ENCODE results near the gene KRTAP4-7. TPM values are rescaled to one million over a fixed set of nuclear protein-coding genes. Genes with fewer than 3 reads are reported as not detected.
A peak's percentile ranks its signal among the peaks of the same experiment; 100 is the strongest.
"Not testable (repeated sequence)": the region's sequence is repeated elsewhere in the genome, so short reads cannot be mapped to it uniquely, and the experiment has no call there.

The KRTAP4-7 gene
- polyA plus RNA-seq, 1 of the 3 experiments (the other 2 are of a cell fraction), result not detected

DNA sequence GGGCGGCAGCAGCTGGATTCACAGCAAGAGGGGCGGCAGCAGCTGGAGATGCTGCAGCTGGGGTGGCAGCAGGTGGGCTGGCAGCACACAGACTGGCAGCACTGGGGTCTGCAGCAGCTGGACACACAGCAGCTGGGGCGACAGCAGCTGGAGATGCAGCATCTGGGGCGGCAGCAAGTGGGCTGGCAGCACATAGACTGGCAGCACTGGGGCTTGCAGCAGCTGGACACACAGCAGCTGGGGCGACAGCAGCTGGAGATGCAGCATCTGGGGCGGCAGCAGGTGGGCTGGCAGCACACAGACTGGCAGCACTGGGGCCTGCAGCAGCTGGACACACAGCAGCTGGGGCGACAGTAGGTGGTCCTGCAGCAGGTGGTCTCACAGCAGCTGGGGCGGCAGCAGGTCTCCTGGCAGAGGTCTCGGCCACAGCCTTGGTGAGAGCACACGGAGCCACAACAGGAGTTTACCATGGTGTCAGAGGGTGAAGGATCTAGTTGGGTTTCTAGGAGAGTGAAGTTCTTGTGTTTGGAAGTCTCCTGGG lies 34.0 kb downstream of the KRTAP4-7 start, which contains the start of gene KRTAP4-11:
KRTAP4-11 (minus strand) TSS at position 528 of the 541 bp plus-strand sequence; CDS start at position 470, 58 bp downstream.
- peak within 1 kb of the TSS; percentile 27 for H3K4me2 ChIP-seq
- H3K27ac ChIP-seq (ENCODE audit: low read depth in 2 of 2, low read length in 1 of 2); H3K79me2 ChIP-seq (ENCODE audit: insufficient read depth); H3F3A ChIP-seq (replicated peaks; ENCODE audit: insufficient read depth); H4K20me1 ChIP-seq (ENCODE audit: insufficient read depth); H3K4me3 ChIP-seq (ENCODE audit: low read depth in 2 of 2, low read length in 1 of 2); POLR2A ChIA-PET; CTCF ChIA-PET; DNase-seq; H3K4me1 ChIP-seq (ENCODE audit: control insufficient read depth in 1 of 2, insufficient read depth in 2 of 2, low read depth in 1 of 2, low read length in 1 of 2); H3K9me3 ChIP-seq; H3K9me2 ChIP-seq; H3K27me3 ChIP-seq (ENCODE audit: insufficient read depth); H3K36me3 ChIP-seq (replicated peaks in 1 of 2; ENCODE audit: control insufficient read depth in 1 of 2, insufficient read depth in 2 of 2, low read length in 1 of 2); H3K9ac ChIP-seq: not testable (repeated sequence)
- 27% methylated on average over 7 of the region's 10 CpGs for WGBS (ENCODE audit: low lambda C conversion rate)
- H2AFZ ChIP-seq (ENCODE audit: low read depth), result peak within 1 kb of the TSS; percentile 59; the same call in 1 of the 2 replicates

DNA sequence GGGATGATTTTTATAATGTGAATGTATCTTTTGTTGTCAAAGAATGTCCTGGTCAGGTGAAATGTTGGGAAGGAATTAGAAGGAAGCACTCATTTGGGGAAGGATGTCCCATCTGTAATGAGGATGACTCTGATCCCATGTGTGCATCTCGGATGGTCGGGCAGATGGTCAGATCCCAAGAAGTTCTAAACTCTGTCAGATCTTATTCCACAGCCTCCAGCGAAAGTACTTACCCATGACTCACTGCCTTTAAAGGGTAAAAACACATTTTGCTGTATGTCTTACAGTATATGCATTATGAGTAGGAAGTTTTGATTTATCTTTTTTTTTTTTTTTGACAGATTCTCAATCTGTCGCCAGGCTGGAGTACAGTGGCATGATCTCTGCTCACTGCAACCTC lies 34.8 kb downstream of the KRTAP4-7 start:
- WGBS (ENCODE audit: low lambda C conversion rate), result 14% methylated on average over 4 of the region's 4 CpGs
- Histone ChIP-seq H3K4me3 (ENCODE audit: low read depth in 2 of 2, low read length in 1 of 2) (no peak overlapping the region), H3K4me1 (ENCODE audit: control insufficient read depth in 1 of 2, insufficient read depth in 2 of 2, low read depth in 1 of 2, low read length in 1 of 2) (peaks cover 0 to 9% of the 10 kb centered on the region in 2 experiments; a peak in 1 of 4 replicates), H3K27ac (ENCODE audit: low read depth in 2 of 2, low read length in 1 of 2) (no peak overlapping the region), H3K9ac (no peak overlapping the region), H3K9me3 (no peaks in the 10 kb centered on the region), H2AFZ (ENCODE audit: low read depth) (peak overlapping the region; percentile 59; the same call in 1 of the 2 replicates), H3F3A (replicated peaks; ENCODE audit: insufficient read depth) (no peaks in the 10 kb centered on the region), H3K9me2 (no peaks in the 10 kb centered on the region), H3K27me3 (ENCODE audit: insufficient read depth) (no peaks in the 10 kb centered on the region; the same call in 1 of the 2 replicates), H3K4me2 (peak overlapping the region; percentile 27), H3K79me2 (ENCODE audit: insufficient read depth) (no peaks in the 10 kb centered on the region), H4K20me1 (ENCODE audit: insufficient read depth) (no peaks in the 10 kb centered on the region), H3K36me3 (replicated peaks in 1 of 2; ENCODE audit: control insufficient read depth in 1 of 2, insufficient read depth in 2 of 2, low read length in 1 of 2) (no peaks in the 10 kb centered on the region)
- ChIA-PET CTCF (no interaction called here), POLR2A (no interaction called here)
- no peak for DNase-seq
- no peak for TF ChIP-seq RAD21 (IDR thresholded peaks at IDR 0.05; ENCODE audit: low read length)
- TF ChIP-seq FOXJ3 (CRISPR knock-in tag; IDR thresholded peaks at IDR 0.05), result no peak

DNA sequence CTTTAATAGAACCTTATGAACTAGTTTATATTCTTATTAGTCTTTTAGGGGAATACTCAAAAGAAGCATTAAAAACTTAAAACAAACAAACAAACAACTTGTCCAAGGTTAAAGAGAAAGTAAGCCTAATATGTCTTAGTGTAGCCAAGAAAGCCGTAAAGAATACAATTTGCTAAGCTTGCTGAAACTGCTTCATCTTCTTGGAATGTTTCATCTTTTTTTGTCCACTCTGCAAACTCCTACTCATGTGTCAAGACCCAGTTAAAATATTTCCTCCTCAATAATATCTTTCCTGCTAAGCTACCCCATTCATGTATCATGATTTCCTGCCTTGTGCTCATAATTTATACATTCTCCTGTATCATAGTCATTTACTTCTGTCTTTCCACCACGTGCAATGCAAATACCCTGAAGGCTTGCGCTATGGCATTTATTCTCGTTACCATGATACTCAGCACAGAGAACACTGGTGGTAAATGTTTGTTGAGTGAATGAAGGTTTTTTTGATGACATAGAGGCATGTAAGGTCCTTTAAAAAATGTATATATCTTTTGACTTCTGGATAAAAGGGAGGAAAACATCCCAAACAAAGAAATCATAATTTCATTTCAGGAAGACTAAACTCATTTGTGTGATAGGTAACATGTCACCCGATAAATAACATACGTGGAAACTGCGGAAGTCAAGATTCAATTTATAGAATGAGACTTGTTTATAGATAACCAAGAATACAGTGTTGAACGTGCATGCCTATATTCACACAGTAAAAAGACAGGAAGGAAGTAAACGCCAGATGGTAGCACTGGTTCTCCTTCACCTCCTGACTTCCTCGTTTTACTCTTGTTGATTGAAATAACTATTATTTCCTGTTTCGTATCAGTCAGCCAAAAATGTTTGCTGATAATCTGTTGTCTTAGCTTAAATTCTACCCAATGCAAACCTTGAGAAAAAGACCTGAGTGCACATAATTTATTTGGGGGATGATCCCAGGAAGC lies 36.0 kb downstream of the KRTAP4-7 start:
- 17% methylated on average over 11 of the region's 11 CpGs for whole genome bisulfite sequencing (ENCODE audit: low lambda C conversion rate)
- H3K36me3 ChIP-seq (replicated peaks in 1 of 2; ENCODE audit: control insufficient read depth in 1 of 2, insufficient read depth in 2 of 2, low read length in 1 of 2); H3K4me3 ChIP-seq (ENCODE audit: low read depth in 2 of 2, low read length in 1 of 2); H3K9me3 ChIP-seq; H3K9ac ChIP-seq; H3K9me2 ChIP-seq; DNase-seq; H2AFZ ChIP-seq (ENCODE audit: low read depth); H3K79me2 ChIP-seq (ENCODE audit: insufficient read depth); CTCF ChIA-PET; H3F3A ChIP-seq (replicated peaks; ENCODE audit: insufficient read depth); H3K4me2 ChIP-seq; H3K27me3 ChIP-seq (ENCODE audit: insufficient read depth); H3K27ac ChIP-seq (ENCODE audit: low read depth in 2 of 2, low read length in 1 of 2); POLR2A ChIA-PET; H4K20me1 ChIP-seq (ENCODE audit: insufficient read depth); H3K4me1 ChIP-seq (ENCODE audit: control insufficient read depth in 1 of 2, insufficient read depth in 2 of 2, low read depth in 1 of 2, low read length in 1 of 2): not testable (repeated sequence)

DNA sequence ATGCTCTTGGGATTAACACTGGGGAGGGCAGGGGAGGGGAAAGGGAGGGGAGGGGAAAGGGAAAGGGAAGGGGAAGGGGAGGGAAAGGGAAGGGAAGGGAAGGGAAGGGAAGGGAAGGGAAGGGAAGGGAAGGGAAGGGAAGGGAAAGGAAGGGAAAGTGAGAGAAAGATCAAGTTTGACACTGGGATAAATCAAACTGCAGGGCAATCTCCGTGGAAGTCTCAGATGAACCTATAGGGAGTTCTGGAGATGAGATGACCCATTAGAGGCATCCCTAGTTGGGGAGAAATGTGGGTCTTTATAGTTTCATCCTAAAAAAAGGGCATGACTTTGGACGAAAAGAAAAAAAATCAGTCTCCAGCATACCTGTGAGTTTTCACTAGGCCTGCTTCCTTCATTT lies 37.8 kb downstream of the KRTAP4-7 start:
- Histone ChIP-seq H3K79me2 (ENCODE audit: insufficient read depth) (no peaks in the 10 kb centered on the region), H3K4me1 (ENCODE audit: control insufficient read depth in 1 of 2, insufficient read depth in 2 of 2, low read depth in 1 of 2, low read length in 1 of 2) (peaks cover 0 to 9% of the 10 kb centered on the region in 2 experiments; a peak in 1 of 4 replicates), H3K4me3 (ENCODE audit: low read depth in 2 of 2, low read length in 1 of 2) (no peak overlapping the region), H3F3A (replicated peaks; ENCODE audit: insufficient read depth) (no peaks in the 10 kb centered on the region), H3K27me3 (ENCODE audit: insufficient read depth) (no peaks in the 10 kb centered on the region), H3K9me3 (no peaks in the 10 kb centered on the region), H3K9me2 (no peaks in the 10 kb centered on the region), H3K4me2 (no peak overlapping the region), H2AFZ (ENCODE audit: low read depth) (no peak overlapping the region), H3K27ac (ENCODE audit: low read depth in 2 of 2, low read length in 1 of 2) (no peak overlapping the region), H4K20me1 (ENCODE audit: insufficient read depth) (no peaks in the 10 kb centered on the region), H3K36me3 (replicated peaks in 1 of 2; ENCODE audit: control insufficient read depth in 1 of 2, insufficient read depth in 2 of 2, low read length in 1 of 2) (no peaks in the 10 kb centered on the region), H3K9ac (no peak overlapping the region)
- ChIA-PET CTCF (no interaction called here), POLR2A (no interaction called here)
- WGBS (ENCODE audit: low lambda C conversion rate), result 10% methylated on average over 2 of the region's 2 CpGs
- no peak for DNase-seq
- TF ChIP-seq, protein P1, sequence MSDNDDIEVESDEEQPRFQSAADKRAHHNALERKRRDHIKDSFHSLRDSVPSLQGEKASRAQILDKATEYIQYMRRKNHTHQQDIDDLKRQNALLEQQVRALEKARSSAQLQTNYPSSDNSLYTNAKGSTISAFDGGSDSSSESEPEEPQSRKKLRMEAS (IDR thresholded peaks at IDR 0.05; ENCODE audit: low read depth), result no peak
- TF ChIP-seq CHD2 (IDR thresholded peaks at IDR 0.05; ENCODE audit: low read length, partially characterized antibody) (no peak), NRF1 (IDR thresholded peaks at IDR 0.05; ENCODE audit: low read depth, low read length) (no peak)
- TF ChIP-seq, protein P2, sequence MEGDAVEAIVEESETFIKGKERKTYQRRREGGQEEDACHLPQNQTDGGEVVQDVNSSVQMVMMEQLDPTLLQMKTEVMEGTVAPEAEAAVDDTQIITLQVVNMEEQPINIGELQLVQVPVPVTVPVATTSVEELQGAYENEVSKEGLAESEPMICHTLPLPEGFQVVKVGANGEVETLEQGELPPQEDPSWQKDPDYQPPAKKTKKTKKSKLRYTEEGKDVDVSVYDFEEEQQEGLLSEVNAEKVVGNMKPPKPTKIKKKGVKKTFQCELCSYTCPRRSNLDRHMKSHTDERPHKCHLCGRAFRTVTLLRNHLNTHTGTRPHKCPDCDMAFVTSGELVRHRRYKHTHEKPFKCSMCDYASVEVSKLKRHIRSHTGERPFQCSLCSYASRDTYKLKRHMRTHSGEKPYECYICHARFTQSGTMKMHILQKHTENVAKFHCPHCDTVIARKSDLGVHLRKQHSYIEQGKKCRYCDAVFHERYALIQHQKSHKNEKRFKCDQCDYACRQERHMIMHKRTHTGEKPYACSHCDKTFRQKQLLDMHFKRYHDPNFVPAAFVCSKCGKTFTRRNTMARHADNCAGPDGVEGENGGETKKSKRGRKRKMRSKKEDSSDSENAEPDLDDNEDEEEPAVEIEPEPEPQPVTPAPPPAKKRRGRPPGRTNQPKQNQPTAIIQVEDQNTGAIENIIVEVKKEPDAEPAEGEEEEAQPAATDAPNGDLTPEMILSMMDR (IDR thresholded peaks at IDR 0.05), result no peak
- TF ChIP-seq, protein P3, sequence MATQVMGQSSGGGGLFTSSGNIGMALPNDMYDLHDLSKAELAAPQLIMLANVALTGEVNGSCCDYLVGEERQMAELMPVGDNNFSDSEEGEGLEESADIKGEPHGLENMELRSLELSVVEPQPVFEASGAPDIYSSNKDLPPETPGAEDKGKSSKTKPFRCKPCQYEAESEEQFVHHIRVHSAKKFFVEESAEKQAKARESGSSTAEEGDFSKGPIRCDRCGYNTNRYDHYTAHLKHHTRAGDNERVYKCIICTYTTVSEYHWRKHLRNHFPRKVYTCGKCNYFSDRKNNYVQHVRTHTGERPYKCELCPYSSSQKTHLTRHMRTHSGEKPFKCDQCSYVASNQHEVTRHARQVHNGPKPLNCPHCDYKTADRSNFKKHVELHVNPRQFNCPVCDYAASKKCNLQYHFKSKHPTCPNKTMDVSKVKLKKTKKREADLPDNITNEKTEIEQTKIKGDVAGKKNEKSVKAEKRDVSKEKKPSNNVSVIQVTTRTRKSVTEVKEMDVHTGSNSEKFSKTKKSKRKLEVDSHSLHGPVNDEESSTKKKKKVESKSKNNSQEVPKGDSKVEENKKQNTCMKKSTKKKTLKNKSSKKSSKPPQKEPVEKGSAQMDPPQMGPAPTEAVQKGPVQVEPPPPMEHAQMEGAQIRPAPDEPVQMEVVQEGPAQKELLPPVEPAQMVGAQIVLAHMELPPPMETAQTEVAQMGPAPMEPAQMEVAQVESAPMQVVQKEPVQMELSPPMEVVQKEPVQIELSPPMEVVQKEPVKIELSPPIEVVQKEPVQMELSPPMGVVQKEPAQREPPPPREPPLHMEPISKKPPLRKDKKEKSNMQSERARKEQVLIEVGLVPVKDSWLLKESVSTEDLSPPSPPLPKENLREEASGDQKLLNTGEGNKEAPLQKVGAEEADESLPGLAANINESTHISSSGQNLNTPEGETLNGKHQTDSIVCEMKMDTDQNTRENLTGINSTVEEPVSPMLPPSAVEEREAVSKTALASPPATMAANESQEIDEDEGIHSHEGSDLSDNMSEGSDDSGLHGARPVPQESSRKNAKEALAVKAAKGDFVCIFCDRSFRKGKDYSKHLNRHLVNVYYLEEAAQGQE (IDR thresholded peaks at IDR 0.05; ENCODE audit: low read depth, low read length), result no peak
